Cardiac ventricle fibroblast (primary cell): ENCODE measurements around the gene C11orf58. TPM values are rescaled to one million over a fixed set of nuclear protein-coding genes. Genes with fewer than 3 reads are reported as not detected.

Experiments used
- total RNA-seq: library from RNA; depleted of rRNA; stranded (reverse); fragments of >200 nt; gene quantifications from 2 replicates; pipeline ENCODE4 v1.2.3, GENCODE V29; 2015

The C11orf58 gene
- total RNA-seq = 102 and 104 TPM in 2 replicates

DNA sequence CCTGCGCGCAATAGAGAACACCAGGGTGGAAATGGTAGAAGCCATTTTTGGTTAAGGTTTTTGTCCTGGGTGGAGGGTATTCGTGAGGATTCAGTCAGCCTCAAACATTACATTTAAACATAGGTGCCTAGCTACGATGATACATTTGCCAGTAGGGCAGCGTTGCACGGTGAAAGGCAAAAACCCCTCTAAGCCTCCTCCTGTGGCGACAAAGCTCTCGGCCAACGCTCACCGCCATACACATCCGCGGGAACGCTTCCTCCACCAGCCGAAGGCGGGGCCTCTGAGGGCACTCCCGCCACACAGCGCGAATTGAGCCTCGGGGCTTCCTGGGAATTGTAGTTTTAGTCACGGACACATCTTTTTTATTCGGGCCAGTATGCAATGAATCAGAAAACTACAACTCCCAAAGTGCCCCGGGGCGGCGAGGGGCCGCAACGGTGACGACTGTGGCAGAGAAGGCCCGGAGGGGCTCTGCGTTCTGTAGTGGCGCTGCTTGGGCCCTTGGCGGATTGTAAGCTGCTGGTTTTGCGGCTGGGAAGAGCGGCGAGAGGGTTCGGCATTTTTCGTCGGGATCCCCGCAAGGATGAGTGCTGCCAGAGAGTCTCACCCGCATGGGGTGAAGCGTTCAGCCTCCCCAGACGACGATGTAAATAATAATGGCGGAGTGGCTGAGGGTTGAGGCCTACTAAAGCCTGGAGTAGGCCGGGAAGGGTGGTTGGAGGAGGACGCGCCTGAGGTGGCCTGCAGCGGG, at the start of gene C11orf58:
TSS of gene C11orf58 (plus strand) at position 455 of the 754 bp plus-strand sequence. CDS start at position 587, 132 bp downstream.

